OCI-LY3 (cell line): ENCODE data around the gene DPP6.

Experiments used
- CTCF ChIP-seq: fragments of 200-600, 300-600 bp; sonication (generic); IDR thresholded peaks from 2 replicates; pipeline ENCODE4 v1.5.1; 2014; ENCODE audit warnings: antibody characterized with exemption, low read length, low read depth
- EZH2phosphoT487 ChIP-seq: fragments of 200-600 bp; shearing (Covaris generic); IDR thresholded peaks from 2 replicates; pipeline ENCODE4 v1.6.1; 2018; ENCODE audit warnings: antibody characterized with exemption, mixed run types, low read depth

DNA sequence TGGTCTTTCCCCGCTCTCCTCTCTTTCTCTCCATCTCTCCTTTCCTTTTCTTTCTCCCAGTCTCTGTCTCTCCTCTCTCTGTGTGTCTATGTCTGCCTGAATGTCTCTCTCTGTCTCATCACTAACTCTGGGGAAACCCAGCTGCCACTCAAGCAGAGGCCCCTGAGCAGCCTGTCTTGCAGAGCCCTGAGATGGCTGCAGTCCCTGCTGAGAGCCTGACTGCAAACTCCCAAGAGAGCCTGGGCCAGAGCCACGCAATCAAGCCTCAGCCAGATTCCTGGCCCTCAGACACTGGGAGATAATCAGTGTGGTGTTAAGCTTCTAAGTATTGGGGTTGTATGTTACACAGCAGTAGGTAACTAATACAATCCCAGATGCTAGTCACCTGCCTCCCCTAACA, 859.2 kb downstream of the DPP6 start:
- TF ChIP-seq EZH2phosphoT487 (no peak), CTCF (no peak)
